ENCODE data around the gene SMYD3. TPM values are rescaled to one million over a fixed set of nuclear protein-coding genes. Genes with fewer than 3 reads are reported as not detected.

The SMYD3 gene
- total and polyA plus RNA-seq, 9 of the 15 experiments (the other 6 are each of a cell fraction or from before 2014, with no cell fraction given) = 128 to 440 (median 197) TPM

- no peak overlapping the region for H3K9ac ChIP-seq (ENCODE audit: insufficient read depth in 1 of 2, low read depth in 2 of 2, low read length in 2 of 2)
- H3K27ac ChIP-seq (ENCODE audit: extremely low read depth, low read depth, low read length) = no peak overlapping the region
- H3K27me3 ChIP-seq (ENCODE audit: control insufficient read depth in 2 of 2, insufficient read depth in 2 of 2, low read length in 2 of 2) = peaks cover 37 to 85% of the 10 kb centered on the region in 2 experiments; a peak in 4 of 5 replicates
- no TSS peak for BruUV-seq (replicated peaks)
- POLR2A ChIA-PET = no interaction called here
- intact Hi-C loops (cut with micrococcal nuclease) (no loop called here), in situ Hi-C loops (cut with MboI) (no loop called here)
- no peaks in the 10 kb centered on the region for H3K79me2 ChIP-seq (ENCODE audit: control insufficient read depth, insufficient read depth, low read length)
- H3K36me3 ChIP-seq (ENCODE audit: control insufficient read depth, insufficient read depth, low read length) = no peaks in the 10 kb centered on the region
- H4K20me1 ChIP-seq (replicated peaks; ENCODE audit: control insufficient read depth, insufficient read depth, low read length) = no peaks in the 10 kb centered on the region
- H3K4me2 ChIP-seq (ENCODE audit: insufficient read depth, low read length) = no peak overlapping the region
- WGBS (ENCODE audit: insufficient coverage, low coverage, missing lambda C conversion rate) = 39% methylated on average over 13 of the region's 13 CpGs
- no peak overlapping the region for H2AFZ ChIP-seq (ENCODE audit: low read depth, low read length)
- no peak for DNase-seq (ENCODE audit: extremely low read depth in 1 of 4, low spot score in 3 of 4)
- H3K9me1 ChIP-seq (ENCODE audit: control insufficient read depth, insufficient read depth, low read length) = no peaks in the 10 kb centered on the region
- H3K4me1 ChIP-seq (replicated peaks in 1 of 2; ENCODE audit: control insufficient read depth in 2 of 2, insufficient read depth in 2 of 2, low read length in 2 of 2) = no peaks in the 10 kb centered on the region
- H3K9me3 ChIP-seq (replicated peaks; ENCODE audit: control insufficient read depth, insufficient read depth, low read depth, low read length) = no peaks in the 10 kb centered on the region
- FAIRE-seq = no peak
- CTCF ChIA-PET (ENCODE audit: low intra/inter-chr PET ratio) = no interaction called here
- H3K4me3 ChIP-seq = no peak overlapping the region
- no peak for ATAC-seq
- TF ChIP-seq NKRF (IDR thresholded peaks at IDR 0.05; ENCODE audit: borderline replicate concordance) (no peak), SRSF7 (optimal IDR thresholded peaks at IDR 0.05; ENCODE audit: low read depth, low read length) (no peak), CEBPZ (IDR thresholded peaks at IDR 0.05; ENCODE audit: borderline replicate concordance, low read depth, low read length) (no peak), ZNF764 (CRISPR knock-in tag; IDR thresholded peaks at IDR 0.05; ENCODE audit: low read depth) (no peak), HOXB6 (CRISPR knock-in tag; IDR thresholded peaks at IDR 0.05; ENCODE audit: borderline replicate concordance) (no peak), HDGF (IDR thresholded peaks at IDR 0.05) (no peak), ZMIZ1 (IDR thresholded peaks at IDR 0.05; ENCODE audit: low read depth in 2 of 2, low read length in 2 of 2) (no peak), ZNF445 (CRISPR knock-in tag; IDR thresholded peaks at IDR 0.05; ENCODE audit: low read depth) (no peak), MBD1 (CRISPR knock-in tag; IDR thresholded peaks at IDR 0.05) (no peak), ZNF583 (CRISPR knock-in tag; IDR thresholded peaks at IDR 0.05) (no peak), SMARCC2 (IDR thresholded peaks at IDR 0.05; ENCODE audit: low read depth) (no peak), ZNF143 (CRISPR knock-in tag; IDR thresholded peaks at IDR 0.05) (no peak), ZKSCAN1 (IDR thresholded peaks at IDR 0.05; ENCODE audit: low read depth, low read length) (no peak)
Measured at GRCh38 chr1:245700631-245701030, 806.4 kb downstream of the SMYD3 start.

Measured in K562 (cell line).